Measurements from ENCODE around the gene CINP. TPM values are rescaled to one million over a fixed set of nuclear protein-coding genes. Genes with fewer than 3 reads are reported as not detected.

CINP gene
- total and polyA plus RNA-seq, 2 of the 8 experiments (the other 6 are each of a cell fraction or from before 2014, with no cell fraction given) = 47.8 to 51.6 TPM

GRCh38 chr14:102375119-102375518 lies 12.4 kb upstream of the CINP start:
- Histone ChIP-seq H3K9ac (replicated peaks in 1 of 4; ENCODE audit: extremely low read depth in 1 of 4, low read depth in 3 of 4, low read length in 3 of 4) (no peak overlapping the region), H3K27ac (ENCODE audit: low read depth, low read length) (no peak overlapping the region), H3K4me3 (ENCODE audit: extremely low read depth in 1 of 4, insufficient read depth in 2 of 4, low read depth in 3 of 4, low read length in 4 of 4) (no peak overlapping the region), H2BK5ac (ENCODE audit: low read depth, low read length) (no peak overlapping the region), H2AK5ac (ENCODE audit: low read depth, low read length) (no peak overlapping the region), H3K56ac (replicated peaks; ENCODE audit: insufficient read length, low read depth, low read length) (no peak overlapping the region), H3K36me3 (ENCODE audit: control insufficient read depth in 2 of 4, insufficient read depth in 4 of 4, low read length in 3 of 4) (peaks cover 0 to 9% (median 2%) of the 10 kb centered on the region in 4 experiments), H3K27me3 (replicated peaks in 1 of 4; ENCODE audit: control insufficient read depth in 3 of 4, extremely low read depth in 1 of 4, insufficient read depth in 3 of 4, low read length in 3 of 4) (no peaks in the 10 kb centered on the region), H2BK120ac (replicated peaks; ENCODE audit: low read depth, low read length) (no peak overlapping the region), H4K91ac (replicated peaks; ENCODE audit: insufficient read length, low read length) (no peak overlapping the region), H2BK20ac (ENCODE audit: low read length) (no peak overlapping the region), H2BK15ac (ENCODE audit: low read length) (no peak overlapping the region), H2BK12ac (ENCODE audit: low read depth, low read length) (no peak overlapping the region), H4K5ac (ENCODE audit: insufficient read length, low read depth, low read length) (no peak overlapping the region), H3K4me1 (replicated peaks in 1 of 4; ENCODE audit: control insufficient read depth in 3 of 4, insufficient read depth in 4 of 4, low read length in 3 of 4) (no peaks in the 10 kb centered on the region), H4K8ac (ENCODE audit: extremely low read depth, insufficient read depth, low read length) (no peak overlapping the region), H3K23me2 (ENCODE audit: low read depth, low read length) (no peaks in the 10 kb centered on the region), H3K23ac (ENCODE audit: insufficient read length) (no peak overlapping the region), H3K18ac (ENCODE audit: extremely low read depth, low read length) (no peak overlapping the region), H3K9me3 (ENCODE audit: insufficient read depth in 2 of 2, low read depth in 1 of 2, low read length in 1 of 2) (no peaks in the 10 kb centered on the region), H3K79me1 (ENCODE audit: low read depth, low read length) (peaks cover 7% of the 10 kb centered on the region), H2AFZ (ENCODE audit: low read length) (no peak overlapping the region), H3K4me2 (ENCODE audit: insufficient read depth in 1 of 2, low read depth in 2 of 2, low read length in 2 of 2) (no peak overlapping the region), H3K4ac (replicated peaks; ENCODE audit: insufficient read length, low read depth, low read length) (no peak overlapping the region), H4K20me1 (replicated peaks in 1 of 2; ENCODE audit: control insufficient read depth in 1 of 2, insufficient read depth in 2 of 2, low read length in 2 of 2) (peaks cover 0 to 7% of the 10 kb centered on the region in 2 experiments), H3K14ac (ENCODE audit: insufficient read length) (no peak overlapping the region), H3K79me2 (ENCODE audit: control insufficient read depth in 1 of 2, insufficient read depth in 2 of 2, low read length in 2 of 2) (peaks cover 0 to 7% of the 10 kb centered on the region in 2 experiments; a peak in 2 of 4 replicates)
- no peak for FAIRE-seq
- ChIA-PET CTCF (ENCODE audit: partially characterized antibody) (interaction anchor here (0.6 to 1.9 kb wide), 5 partner anchors 14 to 656 kb away, joined by 3 to 6 read pairs (median 3); no protein-coding TSS in a partner anchor), POLR2A (ENCODE audit: partially characterized antibody) (interaction anchor here (0.6 to 1.2 kb wide), 2 partner anchors 13 to 868 kb away, joined by 3 to 4 read pairs; no protein-coding TSS in a partner anchor)
- DNase-seq (ENCODE audit: low read depth in 1 of 2, low spot score in 2 of 2) = no peak
- no peak for TF ChIP-seq KDM4A (IDR thresholded peaks at IDR 0.05; ENCODE audit: low read depth, low read length, severe bottlenecking)
- no peak for TF ChIP-seq BRCA1 (IDR thresholded peaks at IDR 0.05; ENCODE audit: low read depth, low read length)
- no peak for TF ChIP-seq SIX5 (IDR thresholded peaks at IDR 0.05; ENCODE audit: low read depth, low read length)
- no peak for TF ChIP-seq HDAC6 (IDR thresholded peaks at IDR 0.05; ENCODE audit: low read depth, low read length)
- TF ChIP-seq POU5F1 (IDR thresholded peaks at IDR 0.05; ENCODE audit: low read depth, low read length) = no peak
- TF ChIP-seq YY1 (IDR thresholded peaks at IDR 0.05; ENCODE audit: low read depth, low read length) = no peak
- no peak for TF ChIP-seq HDAC2 (IDR thresholded peaks at IDR 0.05; ENCODE audit: borderline replicate concordance in 1 of 2, low read depth in 2 of 2, low read length in 2 of 2)
- TF ChIP-seq CBX8 (IDR thresholded peaks at IDR 0.05; ENCODE audit: borderline replicate concordance, low read depth, low read length) = no peak
- TF ChIP-seq USF2 (IDR thresholded peaks at IDR 0.05; ENCODE audit: low read length) = no peak
- no peak for TF ChIP-seq KDM1A (IDR thresholded peaks at IDR 0.05; ENCODE audit: borderline replicate concordance, low read length)
- TF ChIP-seq GABPA (IDR thresholded peaks at IDR 0.05; ENCODE audit: borderline replicate concordance, insufficient read depth, low read length) = no peak
- 92% methylated on average over 5 of the region's 5 CpGs; no CpG with 5 or more reads in 1 of the 2 experiments for WGBS, 2 experiments (ENCODE audit: extremely low coverage in 1 of 2, insufficient coverage in 1 of 2, insufficient read length in 1 of 2, insufficient replicate concordance in 2 of 2, low coverage in 1 of 2, low lambda C conversion rate in 2 of 2, missing lambda C conversion rate in 1 of 2)
